HEK293 (cell line): Measurements from ENCODE around the gene SYNJ2.

Experiments
- CTCF ChIA-PET: fragments of 350-600 bp; formaldehyde crosslinking; extraction: SDS; loops from one replicate; lab custom pipeline; 2021; ENCODE audit warnings: antibody characterized with exemption; lab: Yijun Ruan, JAX
- POLR2A ChIA-PET: fragments of 300-600 bp; formaldehyde crosslinking; extraction: SDS; loops from one replicate; lab custom pipeline; 2020; ENCODE audit warnings: antibody characterized with exemption, inconsistent platforms; lab: Yijun Ruan, JAX
- H3K27ac ChIP-seq: fragments of 200-500 bp; sonication (Bioruptor generic); 2 replicates; pipeline ENCODE4 v1.5.1; 2014; ENCODE audit warnings: low read depth, low read length, control low read depth, inconsistent platforms; ENCODE audit errors: extremely low read depth
- H3K36me3 ChIP-seq, 2 experiments: fragments of 200-500 bp in 1 of 2; sonication (Bioruptor generic) in 1 of 2; 1 replicate in 1 of 2; 2 replicates in 1 of 2; pipeline ENCODE4 v1.5.1; 2014 to 2017; ENCODE audit warnings: inconsistent platforms in 2 of 2, low read length in 2 of 2; ENCODE audit not compliant: control insufficient read depth in 2 of 2, insufficient read depth in 1 of 2
- H3K4me1 ChIP-seq: fragments of 200-500 bp; sonication (Bioruptor generic); 2 replicates; pipeline ENCODE4 v1.5.1; 2014; ENCODE audit warnings: mild to moderate bottlenecking, low read length, inconsistent platforms; ENCODE audit not compliant: control insufficient read depth, insufficient read depth
- H3K4me3 ChIP-seq: 2 replicates; pipeline ENCODE4 v1.5.1; 2011; ENCODE audit warnings: low read depth, mild to moderate bottlenecking, control low read depth, low read length, moderate library complexity
- H3K9me3 ChIP-seq: fragments of 200-500 bp; sonication (Bioruptor generic); 2 replicates; pipeline ENCODE4 v1.5.1; 2014; ENCODE audit warnings: low read depth, low read length, inconsistent platforms; ENCODE audit not compliant: control insufficient read depth, insufficient read depth
- ATF2 ChIP-seq: fragments of 450-650 bp; formaldehyde crosslinking; IDR thresholded peaks from 2 replicates; pipeline ENCODE4 v1.5.1; 2016; ENCODE audit warnings: missing biosample characterization, missing genetic modification characterization, low read depth
- BCL11B ChIP-seq: fragments of 450-650 bp; formaldehyde crosslinking; IDR thresholded peaks from 2 replicates; pipeline ENCODE4 v1.5.1; 2016; ENCODE audit warnings: low read depth, missing biosample characterization, missing genetic modification characterization
- HOXD13 ChIP-seq: sonication (generic); formaldehyde crosslinking; IDR thresholded peaks from 2 replicates; pipeline ENCODE4 v1.8.0; 2022; ENCODE audit warnings: missing genetic modification reagents, borderline replicate concordance
- KLF16 ChIP-seq: fragments of 450-650 bp; formaldehyde crosslinking; IDR thresholded peaks from 2 replicates; pipeline ENCODE4 v1.5.1; 2017; ENCODE audit warnings: missing biosample characterization, missing genetic modification characterization
- RBAK ChIP-seq: fragments of 450-650 bp; formaldehyde crosslinking; IDR thresholded peaks from 2 replicates; pipeline ENCODE4 v1.5.1; 2016; ENCODE audit warnings: missing biosample characterization, missing genetic modification characterization
- TRIM28 ChIP-seq: IDR thresholded peaks from 2 replicates; pipeline ENCODE4 v1.6.1; 2011; ENCODE audit warnings: low read length, control low read depth, borderline replicate concordance
- ZBTB20 ChIP-seq: fragments of 450-650 bp; formaldehyde crosslinking; IDR thresholded peaks from 2 replicates; pipeline ENCODE4 v1.5.1; 2016; ENCODE audit warnings: missing biosample characterization, missing genetic modification characterization
- ZBTB6 ChIP-seq: fragments of 450-650 bp; formaldehyde crosslinking; IDR thresholded peaks from 2 replicates; pipeline ENCODE4 v1.5.1; 2017; ENCODE audit warnings: missing biosample characterization, missing genetic modification characterization
- ZFHX2 ChIP-seq: fragments of 450-650 bp; formaldehyde crosslinking; conservative IDR thresholded peaks from 2 replicates; pipeline ENCODE4 v1.5.1; 2016; ENCODE audit warnings: missing biosample characterization, missing genetic modification characterization
- ZFP37 ChIP-seq: fragments of 450-650 bp; formaldehyde crosslinking; IDR thresholded peaks from 2 replicates; pipeline ENCODE4 v1.5.1; 2016; ENCODE audit warnings: missing biosample characterization, missing genetic modification characterization
- ZFP41 ChIP-seq: fragments of 450-650 bp; formaldehyde crosslinking; IDR thresholded peaks from 2 replicates; pipeline ENCODE4 v1.5.1; 2016; ENCODE audit warnings: missing biosample characterization, missing genetic modification characterization, borderline replicate concordance
- ZNF140 ChIP-seq: fragments of 450-650 bp; formaldehyde crosslinking; IDR thresholded peaks from 2 replicates; pipeline ENCODE4 v1.5.1; 2016; ENCODE audit warnings: missing biosample characterization, missing genetic modification characterization
- ZNF146 ChIP-seq: fragments of 450-650 bp; formaldehyde crosslinking; IDR thresholded peaks from 2 replicates; pipeline ENCODE4 v1.5.1; 2016; ENCODE audit warnings: missing biosample characterization, missing genetic modification characterization
- ZNF169 ChIP-seq: fragments of 450-650 bp; formaldehyde crosslinking; IDR thresholded peaks from 2 replicates; pipeline ENCODE4 v1.5.1; 2016; ENCODE audit warnings: missing biosample characterization, missing genetic modification characterization
- ZNF174 ChIP-seq: fragments of 450-650 bp; formaldehyde crosslinking; IDR thresholded peaks from 2 replicates; pipeline ENCODE4 v1.5.0; 2017; ENCODE audit warnings: missing biosample characterization, mild to moderate bottlenecking, missing genetic modification characterization
- ZNF2 ChIP-seq: fragments of 450-650 bp; formaldehyde crosslinking; IDR thresholded peaks from 2 replicates; pipeline ENCODE4 v1.5.1; 2016; ENCODE audit warnings: missing biosample characterization, missing genetic modification characterization
- ZNF202 ChIP-seq: fragments of 450-650 bp; formaldehyde crosslinking; IDR thresholded peaks from 2 replicates; pipeline ENCODE4 v1.5.1; 2016; ENCODE audit warnings: missing biosample characterization, missing genetic modification characterization, borderline replicate concordance
- ZNF223 ChIP-seq: fragments of 450-650 bp; formaldehyde crosslinking; IDR thresholded peaks from 2 replicates; pipeline ENCODE4 v1.5.1; 2016; ENCODE audit warnings: missing biosample characterization, missing genetic modification characterization
- ZNF621 ChIP-seq: fragments of 450-650 bp; formaldehyde crosslinking; IDR thresholded peaks from 2 replicates; pipeline ENCODE4 v1.5.1; 2017; ENCODE audit warnings: missing biosample characterization, missing genetic modification characterization
- TF ChIP-seq, protein P1 (sequence below): fragments of 450-650 bp; formaldehyde crosslinking; IDR thresholded peaks from 2 replicates; pipeline ENCODE4 v1.5.1; 2016; ENCODE audit warnings: missing biosample characterization, missing genetic modification characterization
- TF ChIP-seq, protein P2 (sequence below): fragments of 450-650 bp; formaldehyde crosslinking; IDR thresholded peaks from 2 replicates; pipeline ENCODE4 v1.5.1; 2016; ENCODE audit warnings: missing biosample characterization, missing genetic modification characterization
- TF ChIP-seq, protein P3 (sequence below): fragments of 450-650 bp; formaldehyde crosslinking; IDR thresholded peaks from 2 replicates; pipeline ENCODE4 v1.5.1; 2017; ENCODE audit warnings: missing biosample characterization, missing genetic modification characterization

The SYNJ2 gene

DNA sequence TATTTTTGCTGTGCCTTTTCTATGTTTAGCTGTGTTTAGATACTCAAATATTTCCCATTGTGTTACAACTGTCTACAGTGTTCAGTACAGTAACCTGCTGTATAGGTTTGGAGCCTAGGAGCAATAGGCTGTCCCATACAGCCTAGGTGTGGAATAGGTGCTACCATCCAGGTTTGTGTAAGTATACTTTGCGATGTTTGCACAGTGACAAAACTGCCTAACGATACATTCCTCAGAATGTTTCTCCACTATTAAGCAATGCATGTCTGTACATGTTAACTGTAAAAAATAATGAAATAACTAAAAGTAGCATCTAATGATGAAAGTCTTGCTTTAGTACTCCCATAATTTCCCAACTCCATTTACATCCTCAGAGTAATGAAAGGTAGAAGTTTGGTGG lies 140.4 kb downstream of the SYNJ2 start:
- Histone ChIP-seq H3K4me1 (no peaks in the 10 kb centered on the region), H3K36me3 (peaks cover 16 to 51% of the 10 kb centered on the region in 2 experiments; a peak in 1 of 3 replicates), H3K27ac (no peak overlapping the region), H3K4me3 (no peak overlapping the region), H3K9me3 (no peaks in the 10 kb centered on the region)
- CTCF ChIA-PET, result interaction anchor here (0.6 to 3.1 kb wide), 3 partner anchors 10 to 23 kb away, joined by 3 to 9 read pairs (median 3); no protein-coding TSS in a partner anchor
- POLR2A ChIA-PET, result no interaction called here
- no peak for TF ChIP-seq HOXD13 (CRISPR knock-in tag)
- TF ChIP-seq ZNF140, result no peak
- no peak for TF ChIP-seq KLF16
- no peak for TF ChIP-seq ZFHX2 (tag by site-specific recombination)
- TF ChIP-seq ZNF174 (tag by site-specific recombination), result no peak
- no peak for TF ChIP-seq ZNF223 (tag by site-specific recombination)
- TF ChIP-seq ZNF2 (tag by site-specific recombination), result no peak

DNA sequence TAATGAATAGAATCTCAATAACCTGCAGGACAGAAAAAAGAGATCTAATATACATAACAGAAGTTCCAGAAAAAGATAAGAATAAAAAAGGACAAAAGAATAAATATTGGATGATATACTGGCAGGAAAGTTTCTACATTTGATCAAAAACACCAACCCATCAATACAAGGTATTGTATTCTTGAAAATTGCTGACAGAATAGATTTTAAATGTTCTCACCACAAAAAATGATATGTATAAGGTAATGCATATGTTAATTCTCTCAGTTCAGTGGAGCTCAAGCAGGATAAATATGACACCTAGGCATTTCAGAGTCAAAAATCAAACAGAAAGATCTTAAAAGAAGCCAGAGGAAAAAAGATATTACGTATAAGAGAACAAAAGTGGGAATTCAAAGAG lies 142.6 kb downstream of the SYNJ2 start:
- TF ChIP-seq ZBTB6 (tag by site-specific recombination), result no peak
- TF ChIP-seq ZNF146 (tag by site-specific recombination), result no peak
- no peak for TF ChIP-seq BCL11B (tag by site-specific recombination)
- no peak for TF ChIP-seq ZFP41 (tag by site-specific recombination)
- TF ChIP-seq, protein P1, sequence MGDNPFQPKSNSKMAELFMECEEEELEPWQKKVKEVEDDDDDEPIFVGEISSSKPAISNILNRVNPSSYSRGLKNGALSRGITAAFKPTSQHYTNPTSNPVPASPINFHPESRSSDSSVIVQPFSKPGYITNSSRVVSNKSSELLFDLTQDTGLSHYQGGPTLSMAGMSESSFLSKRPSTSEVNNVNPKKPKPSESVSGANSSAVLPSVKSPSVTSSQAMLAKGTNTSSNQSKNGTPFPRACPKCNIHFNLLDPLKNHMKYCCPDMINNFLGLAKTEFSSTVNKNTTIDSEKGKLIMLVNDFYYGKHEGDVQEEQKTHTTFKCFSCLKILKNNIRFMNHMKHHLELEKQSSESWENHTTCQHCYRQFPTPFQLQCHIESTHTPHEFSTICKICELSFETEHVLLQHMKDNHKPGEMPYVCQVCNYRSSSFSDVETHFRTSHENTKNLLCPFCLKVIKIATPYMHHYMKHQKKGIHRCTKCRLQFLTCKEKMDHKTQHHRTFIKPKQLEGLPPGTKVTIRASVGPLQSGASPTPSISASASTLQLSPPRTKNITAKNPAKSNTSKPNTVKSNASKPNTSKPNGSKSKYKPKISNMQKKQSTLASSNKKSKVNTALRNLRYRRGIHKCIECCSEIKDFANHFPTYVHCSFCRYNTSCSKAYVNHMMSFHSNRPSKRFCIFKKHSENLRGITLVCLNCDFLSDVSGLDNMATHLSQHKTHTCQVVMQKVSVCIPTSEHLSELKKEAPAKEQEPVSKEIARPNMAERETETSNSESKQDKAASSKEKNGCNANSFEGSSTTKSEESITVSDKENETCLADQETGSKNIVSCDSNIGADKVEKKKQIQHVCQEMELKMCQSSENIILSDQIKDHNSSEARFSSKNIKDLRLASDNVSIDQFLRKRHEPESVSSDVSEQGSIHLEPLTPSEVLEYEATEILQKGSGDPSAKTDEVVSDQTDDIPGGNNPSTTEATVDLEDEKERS (tag by site-specific recombination), result no peak
- no peak for TF ChIP-seq ZNF169
- TF ChIP-seq, protein P2, sequence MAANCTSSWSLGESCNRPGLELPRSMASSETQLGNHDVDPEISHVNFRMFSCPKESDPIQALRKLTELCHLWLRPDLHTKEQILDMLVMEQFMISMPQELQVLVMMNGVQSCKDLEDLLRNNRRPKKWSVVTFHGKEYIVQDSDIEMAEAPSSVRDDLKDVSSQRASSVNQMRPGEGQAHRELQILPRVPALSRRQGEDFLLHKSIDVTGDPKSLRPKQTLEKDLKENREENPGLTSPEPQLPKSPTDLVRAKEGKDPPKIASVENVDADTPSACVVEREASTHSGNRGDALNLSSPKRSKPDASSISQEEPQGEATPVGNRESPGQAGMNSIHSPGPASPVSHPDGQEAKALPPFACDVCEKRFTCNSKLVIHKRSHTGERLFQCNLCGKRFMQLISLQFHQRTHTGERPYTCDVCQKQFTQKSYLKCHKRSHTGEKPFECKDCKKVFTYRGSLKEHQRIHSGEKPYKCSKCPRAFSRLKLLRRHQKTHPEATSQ (tag by site-specific recombination), result no peak
- no peak for TF ChIP-seq ZNF621 (tag by site-specific recombination)
- no peak for TF ChIP-seq ZNF202
- TF ChIP-seq, protein P3, sequence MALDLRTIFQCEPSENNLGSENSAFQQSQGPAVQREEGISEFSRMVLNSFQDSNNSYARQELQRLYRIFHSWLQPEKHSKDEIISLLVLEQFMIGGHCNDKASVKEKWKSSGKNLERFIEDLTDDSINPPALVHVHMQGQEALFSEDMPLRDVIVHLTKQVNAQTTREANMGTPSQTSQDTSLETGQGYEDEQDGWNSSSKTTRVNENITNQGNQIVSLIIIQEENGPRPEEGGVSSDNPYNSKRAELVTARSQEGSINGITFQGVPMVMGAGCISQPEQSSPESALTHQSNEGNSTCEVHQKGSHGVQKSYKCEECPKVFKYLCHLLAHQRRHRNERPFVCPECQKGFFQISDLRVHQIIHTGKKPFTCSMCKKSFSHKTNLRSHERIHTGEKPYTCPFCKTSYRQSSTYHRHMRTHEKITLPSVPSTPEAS (tag by site-specific recombination), result no peak
- no peak for TF ChIP-seq ATF2 (tag by site-specific recombination)
- no peak for TF ChIP-seq RBAK (tag by site-specific recombination)
- TF ChIP-seq TRIM28, result no peak
- TF ChIP-seq ZBTB20 (tag by site-specific recombination), result no peak
- TF ChIP-seq ZFP37, result no peak
- Histone ChIP-seq H3K4me1 (no peaks in the 10 kb centered on the region), H3K27ac (no peak overlapping the region), H3K36me3 (peaks cover 13 to 39% of the 10 kb centered on the region in 2 experiments; a peak in 1 of 3 replicates), H3K9me3 (no peaks in the 10 kb centered on the region), H3K4me3 (no peak overlapping the region)
- CTCF ChIA-PET, result interaction anchor here (0.5 to 0.6 kb wide), 2 partner anchors 440 to 1510 kb away, joined by 3 to 5 read pairs; no protein-coding TSS in a partner anchor
- POLR2A ChIA-PET, result no interaction called here
